OCI-LY7 (cell line): ENCODE results near the gene PNLDC1. TPM values are rescaled to one million over a fixed set of nuclear protein-coding genes. Genes with fewer than 3 reads are reported as not detected.

Source experiments
- BruUV-seq: library from RNA; stranded (reverse); fragments of 400-500 nt; replicated peaks from 2 replicates; lab custom pipeline; 2021; lab: Mats Ljungman, UMichigan
- CTCF ChIA-PET: fragments of 300-600 bp; sonication (Branson Sonifier 250); formaldehyde crosslinking; loops from one replicate; lab custom pipeline; 2022; ENCODE audit warnings: antibody characterized with exemption; ENCODE audit not compliant: unreplicated experiment; lab: Charles Lee
- POLR2A ChIA-PET: fragments of 300-600 bp; sonication (Branson Sonifier 250); formaldehyde crosslinking; loops from one replicate; lab custom pipeline; 2022; ENCODE audit warnings: antibody characterized with exemption; lab: Charles Lee
- DNase-seq: peaks from one replicate; pipeline ENCODE4 v3.0.0-alpha.2; 2015; ENCODE audit warnings: low spot score
- H2AFZ ChIP-seq: fragments of 200-600 bp; sonication (generic), shearing (Covaris generic); 2 replicates; pipeline ENCODE4 v1.6.1; 2014; ENCODE audit warnings: mild to moderate bottlenecking, antibody characterized with exemption, low read length, moderate library complexity
- H3K27ac ChIP-seq: fragments of 200-600 bp; sonication (generic); 2 replicates; pipeline ENCODE4 v1.5.1; 2014; ENCODE audit warnings: mixed run types, low read depth, mild to moderate bottlenecking, moderate library complexity, low read length, inconsistent platforms; ENCODE audit not compliant: poor library complexity, severe bottlenecking
- H3K36me3 ChIP-seq: fragments of 200-600 bp; sonication (generic); 2 replicates; pipeline ENCODE4 v1.6.1; 2014; ENCODE audit warnings: mild to moderate bottlenecking, antibody characterized with exemption, low read length, moderate library complexity, mixed read lengths; ENCODE audit not compliant: insufficient read depth
- H3K4me1 ChIP-seq: fragments of 200-600 bp; sonication (generic); 2 replicates; pipeline ENCODE4 v1.5.1; 2014; ENCODE audit warnings: mild to moderate bottlenecking, low read length; ENCODE audit not compliant: insufficient read depth, poor library complexity, severe bottlenecking
- H3K4me2 ChIP-seq: fragments of 200-600 bp; sonication (generic); 2 replicates; pipeline ENCODE4 v1.6.1; 2014; ENCODE audit warnings: mild to moderate bottlenecking, low read length
- H3K4me3 ChIP-seq: fragments of 200-600 bp; sonication (generic); 2 replicates; pipeline ENCODE4 v1.5.1; 2014; ENCODE audit warnings: mild to moderate bottlenecking, low read depth, low read length; ENCODE audit not compliant: poor library complexity, severe bottlenecking
- H3K79me2 ChIP-seq: fragments of 200-600 bp; sonication (generic); 2 replicates; pipeline ENCODE4 v1.6.1; 2016; ENCODE audit warnings: low read depth, mild to moderate bottlenecking, low read length, moderate library complexity, mixed read lengths; ENCODE audit not compliant: insufficient read depth
- H3K9me2 ChIP-seq: fragments of 200-600 bp; sonication (generic); 2 replicates; pipeline ENCODE4 v1.6.1; 2016; ENCODE audit warnings: mild to moderate bottlenecking, low read length, mixed read lengths; ENCODE audit not compliant: insufficient read depth
- H3K9me3 ChIP-seq: fragments of 200-600 bp; sonication (generic); 2 replicates; pipeline ENCODE4 v1.6.1; 2014; ENCODE audit warnings: mild to moderate bottlenecking, mixed run types, low read length, mixed read lengths
- H4K20me1 ChIP-seq: fragments of 200-600 bp; sonication (generic); 2 replicates; pipeline ENCODE4 v1.6.1; 2014; ENCODE audit warnings: mild to moderate bottlenecking, antibody characterized with exemption, low read length, moderate library complexity, mixed read lengths; ENCODE audit not compliant: insufficient read depth
- EZH2phosphoT487 ChIP-seq: fragments of 200-600 bp; sonication (generic); IDR thresholded peaks from 2 replicates; pipeline ENCODE4 v1.6.1; 2018; ENCODE audit warnings: low read depth, borderline replicate concordance, mild to moderate bottlenecking, mixed run types, antibody characterized with exemption, low read length, moderate library complexity, mixed read lengths
- intact Hi-C: fragments of 100-400 bp; cut with micrococcal nuclease; formaldehyde crosslinking; loops from one replicate; pipeline ENCODE4 v1.10.0; 2022; ENCODE audit not compliant: unreplicated experiment
- total RNA-seq, 2 experiments: library from RNA; depleted of rRNA in 1 of 2; stranded (reverse); fragments of >200 nt in 1 of 2; shearing (Covaris generic) in 1 of 2; gene quantifications; 2 replicates each; pipeline ENCODE4 v1.2.3, GENCODE V29; 2014 to 2022
- TF ChIP-seq, protein P1 (sequence below): fragments of 200-600 bp; sonication (generic); conservative IDR thresholded peaks from 2 replicates; pipeline ENCODE4 v1.5.1; 2014; ENCODE audit warnings: mild to moderate bottlenecking, antibody characterized with exemption, low read length, moderate library complexity, mixed read lengths

PNLDC1 gene
- total RNA-seq, 2 experiments from 2014 or later: not detected

DNA sequence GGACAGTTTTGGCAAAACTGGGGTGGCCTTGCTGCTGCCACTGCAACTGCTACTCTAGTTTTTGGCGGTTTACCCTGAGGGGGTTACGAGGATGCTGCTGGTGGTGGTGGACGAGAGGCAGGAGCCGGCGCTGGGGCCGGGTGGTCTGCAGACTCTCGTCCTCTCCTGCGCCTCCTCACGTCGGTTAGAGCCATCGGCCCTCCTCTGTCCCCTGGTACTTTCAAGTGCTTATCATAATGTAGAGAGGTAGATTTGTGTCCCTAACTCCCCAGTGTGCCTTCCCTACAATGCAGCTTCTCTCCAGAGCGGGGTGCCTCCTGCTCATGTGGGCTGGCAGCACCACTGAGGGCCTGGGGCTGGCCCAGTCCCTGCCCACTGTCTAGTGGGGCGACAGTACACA, 25.9 kb downstream of the PNLDC1 start:
- Histone ChIP-seq H3K79me2 (no peaks in the 10 kb centered on the region), H3K9me3 (no peaks in the 10 kb centered on the region), H2AFZ (no peak overlapping the region), H3K9me2 (no peaks in the 10 kb centered on the region), H3K36me3 (no peaks in the 10 kb centered on the region), H3K4me1 (peaks cover 30% of the 10 kb centered on the region), H3K4me3 (no peak overlapping the region), H3K4me2 (no peak overlapping the region), H3K27ac (no peak overlapping the region), H4K20me1 (no peaks in the 10 kb centered on the region)
- BruUV-seq: no TSS peak
- ChIA-PET CTCF (no interaction called here), POLR2A (no interaction called here)
- TF ChIP-seq, protein P1, sequence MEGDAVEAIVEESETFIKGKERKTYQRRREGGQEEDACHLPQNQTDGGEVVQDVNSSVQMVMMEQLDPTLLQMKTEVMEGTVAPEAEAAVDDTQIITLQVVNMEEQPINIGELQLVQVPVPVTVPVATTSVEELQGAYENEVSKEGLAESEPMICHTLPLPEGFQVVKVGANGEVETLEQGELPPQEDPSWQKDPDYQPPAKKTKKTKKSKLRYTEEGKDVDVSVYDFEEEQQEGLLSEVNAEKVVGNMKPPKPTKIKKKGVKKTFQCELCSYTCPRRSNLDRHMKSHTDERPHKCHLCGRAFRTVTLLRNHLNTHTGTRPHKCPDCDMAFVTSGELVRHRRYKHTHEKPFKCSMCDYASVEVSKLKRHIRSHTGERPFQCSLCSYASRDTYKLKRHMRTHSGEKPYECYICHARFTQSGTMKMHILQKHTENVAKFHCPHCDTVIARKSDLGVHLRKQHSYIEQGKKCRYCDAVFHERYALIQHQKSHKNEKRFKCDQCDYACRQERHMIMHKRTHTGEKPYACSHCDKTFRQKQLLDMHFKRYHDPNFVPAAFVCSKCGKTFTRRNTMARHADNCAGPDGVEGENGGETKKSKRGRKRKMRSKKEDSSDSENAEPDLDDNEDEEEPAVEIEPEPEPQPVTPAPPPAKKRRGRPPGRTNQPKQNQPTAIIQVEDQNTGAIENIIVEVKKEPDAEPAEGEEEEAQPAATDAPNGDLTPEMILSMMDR: no peak
- no peak for TF ChIP-seq EZH2phosphoT487
- intact Hi-C loops: no loop called here
- DNase-seq: no peak

DNA sequence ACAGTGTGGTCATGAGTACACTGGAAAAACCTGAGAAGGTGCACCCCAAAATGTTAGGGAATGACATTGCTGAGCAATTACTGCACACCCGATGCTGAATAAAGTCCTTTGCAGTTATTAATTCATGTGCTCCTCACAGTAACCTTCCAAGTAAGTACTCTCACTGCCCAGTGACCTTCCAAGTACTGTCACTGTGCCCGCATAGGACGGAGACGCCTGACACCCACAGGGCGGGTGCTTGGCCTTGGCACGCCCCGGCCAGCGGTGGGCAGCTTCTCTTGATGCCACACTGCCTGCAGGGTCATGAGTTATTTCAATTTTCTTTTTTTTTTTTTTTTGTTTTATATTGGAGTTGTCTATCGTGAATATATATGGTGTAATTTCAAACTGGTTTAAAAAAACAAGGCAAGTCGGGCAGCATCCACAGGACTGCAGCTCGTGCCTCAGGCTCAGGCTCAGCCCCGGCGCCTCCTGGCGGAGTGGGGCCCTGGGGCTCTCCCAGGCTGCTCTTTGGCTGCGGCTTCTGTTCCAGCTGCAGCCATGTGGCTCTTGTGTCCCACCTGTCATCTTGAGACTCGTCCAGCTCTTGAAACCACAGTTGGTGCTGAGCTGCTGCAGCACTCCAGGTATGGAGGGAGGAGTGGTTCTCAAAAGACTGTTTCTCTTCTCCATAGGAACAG, 27.0 kb downstream of the PNLDC1 start:
- H3K79me2 ChIP-seq: no peaks in the 10 kb centered on the region
- no peak overlapping the region for H2AFZ ChIP-seq
- no peak for TF ChIP-seq EZH2phosphoT487
- TF ChIP-seq, protein P1: no peak
- no peak for DNase-seq
- H3K4me2 ChIP-seq: no peak overlapping the region
- H3K4me3 ChIP-seq: no peak overlapping the region
- no peaks in the 10 kb centered on the region for H3K36me3 ChIP-seq
- H4K20me1 ChIP-seq: no peaks in the 10 kb centered on the region
- no peak overlapping the region for H3K27ac ChIP-seq
- peaks cover 37% of the 10 kb centered on the region for H3K4me1 ChIP-seq
- no TSS peak for BruUV-seq
- H3K9me3 ChIP-seq: no peaks in the 10 kb centered on the region
- no peaks in the 10 kb centered on the region for H3K9me2 ChIP-seq
- ChIA-PET CTCF (no interaction called here), POLR2A (no interaction called here)
- intact Hi-C loops: no loop called here

DNA sequence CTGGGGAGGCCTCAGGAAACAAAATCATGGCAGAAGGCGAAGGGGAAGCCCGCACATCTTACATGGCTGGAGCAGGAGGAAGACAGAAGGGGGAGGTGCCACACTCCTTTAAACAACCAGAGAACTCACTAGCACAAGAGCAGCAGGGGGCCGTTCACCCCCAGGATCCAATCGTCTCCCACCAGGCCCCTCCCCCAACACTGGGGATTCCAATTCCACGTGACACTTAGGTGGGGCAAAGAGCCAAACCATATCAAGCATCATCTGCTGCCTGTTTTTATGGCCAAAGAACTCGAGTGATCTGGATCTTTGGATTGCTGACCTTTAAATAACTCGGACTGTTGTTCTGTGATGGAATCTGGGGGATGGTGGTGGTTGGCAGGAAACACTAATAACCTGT, 28.0 kb downstream of the PNLDC1 start:
- Histone ChIP-seq H3K79me2 (no peaks in the 10 kb centered on the region), H3K4me3 (no peak overlapping the region), H3K36me3 (no peaks in the 10 kb centered on the region), H2AFZ (no peak overlapping the region; the same call in 1 of the 2 replicates), H3K4me2 (0 out of 2 replicates have a peak overlapping the region, but pooled peaks have one; percentile 4), H3K9me3 (no peaks in the 10 kb centered on the region), H3K4me1 (peaks cover 45% of the 10 kb centered on the region), H4K20me1 (no peaks in the 10 kb centered on the region), H3K9me2 (no peaks in the 10 kb centered on the region), H3K27ac (no peak overlapping the region)
- no peak for TF ChIP-seq EZH2phosphoT487
- TF ChIP-seq, protein P1: no peak
- BruUV-seq: no TSS peak
- ChIA-PET POLR2A (no interaction called here), CTCF (no interaction called here)
- intact Hi-C loops: no loop called here
- no peak for DNase-seq
